Activated CD4-positive, CD25-positive, alpha-beta regulatory T cell treated with anti-CD3 and anti-CD28 coated beads, Interleukin-2, amount 50 U/mL, for 24 hours (primary cell): ENCODE data around the gene SLC16A2.
A peak's percentile ranks its signal among the peaks of the same experiment; 100 is the strongest.
"Not testable (repeated sequence)": the region's sequence is repeated elsewhere in the genome, so short reads cannot be mapped to it uniquely, and the experiment has no call there.

Experiments
- ATAC-seq, 2 donors: fragments of 150-1000 bp; cut with Tn5 transposase; one replicate each; pipeline ENCODE4 v1.10.0; 2021; ENCODE audit warnings: mild to moderate bottlenecking in 1 of 2, moderate library complexity in 1 of 2

The SLC16A2 gene

GRCh38 chrX:74510401-74510800 lies 89.1 kb downstream of the SLC16A2 start:
- no peak for ATAC-seq

- no peak for ATAC-seq
Observed at GRCh38 chrX:74511704-74512103, 90.4 kb downstream of the SLC16A2 start.

GRCh38 chrX:74514384-74514783 lies 93.1 kb downstream of the SLC16A2 start:
- ATAC-seq: no peak

- ATAC-seq: no peak
Observed at GRCh38 chrX:74515356-74515755, 94.1 kb downstream of the SLC16A2 start.

GRCh38 chrX:74516013-74516412 lies 94.7 kb downstream of the SLC16A2 start:
- ATAC-seq: not testable (repeated sequence)

GRCh38 chrX:74519870-74520269 lies 98.6 kb downstream of the SLC16A2 start:
- ATAC-seq: no peak

GRCh38 chrX:74520291-74520690 lies 99.0 kb downstream of the SLC16A2 start:
- no peak for ATAC-seq

GRCh38 chrX:74520896-74521295 lies 99.6 kb downstream of the SLC16A2 start:
- ATAC-seq: no peak

- ATAC-seq: no peak
Observed at GRCh38 chrX:74521961-74522751, 100.9 kb downstream of the SLC16A2 start.

GRCh38 chrX:74523224-74523623 lies 101.9 kb downstream of the SLC16A2 start:
- no peak for ATAC-seq

GRCh38 chrX:74523870-74524735 lies 102.8 kb downstream of the SLC16A2 start:
- no peak for ATAC-seq

- ATAC-seq: no peak
Observed at GRCh38 chrX:74525116-74525515, 103.8 kb downstream of the SLC16A2 start.

- no peak for ATAC-seq
Observed at GRCh38 chrX:74526764-74527163, 105.5 kb downstream of the SLC16A2 start.

GRCh38 chrX:74527350-74527749 lies 106.1 kb downstream of the SLC16A2 start:
- no peak for ATAC-seq

GRCh38 chrX:74529311-74529710 lies 108.0 kb downstream of the SLC16A2 start:
- ATAC-seq: no peak

- no peak for ATAC-seq
Observed at GRCh38 chrX:74531081-74531480, 109.8 kb downstream of the SLC16A2 start.

GRCh38 chrX:74534569-74535038 lies 113.3 kb downstream of the SLC16A2 start:
- peak; percentile 39 to 74 for ATAC-seq

GRCh38 chrX:74535086-74535407 lies 113.8 kb downstream of the SLC16A2 start:
- ATAC-seq: no peak

- ATAC-seq: peak in 1 of 2 donors; percentile 43
Observed at GRCh38 chrX:74535408-74536151, 114.3 kb downstream of the SLC16A2 start.

- ATAC-seq: peak; percentile 15 to 50
Observed at GRCh38 chrX:74536152-74536831, 115.0 kb downstream of the SLC16A2 start.

- no peak for ATAC-seq
Observed at GRCh38 chrX:74536832-74537371, 115.6 kb downstream of the SLC16A2 start.

GRCh38 chrX:74540635-74541249 lies 119.4 kb downstream of the SLC16A2 start:
- ATAC-seq: peak in 1 of 2 donors; percentile 3
